ENCODE results near the gene CDC42BPA. TPM values are rescaled to one million over a fixed set of nuclear protein-coding genes. Genes with fewer than 3 reads are reported as not detected.

The CDC42BPA gene
- total RNA-seq, 1 experiment from 2014 or later: 25.2 TPM

- ChIA-PET CTCF (no interaction called here), POLR2A (no interaction called here)
- Mint-ChIP-seq H3K27ac (no peak overlapping the region), H3K27me3 (ENCODE audit: low read depth) (no peaks in the 10 kb centered on the region), H3K4me1 (peaks cover 9% of the 10 kb centered on the region), H3K36me3 (peaks cover 9% of the 10 kb centered on the region; the same call in 1 of the 2 replicates), H3K9me3 (no peaks in the 10 kb centered on the region), H3K4me3 (no peak overlapping the region)
- TF ChIP-seq NFYB (CRISPR knock-in tag; conservative IDR thresholded peaks at IDR 0.05; ENCODE audit: low read depth) (no peak), ATF6 (CRISPR knock-in tag; IDR thresholded peaks at IDR 0.05) (no peak), ARID4B (CRISPR knock-in tag; IDR thresholded peaks at IDR 0.05; ENCODE audit: borderline replicate concordance) (no peak), CTCF (IDR thresholded peaks at IDR 0.05) (no peak), JAZF1 (CRISPR knock-in tag; IDR thresholded peaks at IDR 0.05) (no peak), ZNF425 (CRISPR knock-in tag; conservative IDR thresholded peaks at IDR 0.05) (no peak), ATF2 (CRISPR knock-in tag; IDR thresholded peaks at IDR 0.05; ENCODE audit: borderline replicate concordance, low read depth) (no peak), ZNF138 (CRISPR knock-in tag; conservative IDR thresholded peaks at IDR 0.05) (no peak), TP53 (CRISPR knock-in tag; IDR thresholded peaks at IDR 0.05) (no peak)
- DNase-seq (ENCODE audit: low spot score): no peak
- ATAC-seq: no peak
Observed at GRCh38 chr1:227191607-227192006, 126.7 kb downstream of the CDC42BPA start.

GRCh38 chr1:227190321-227190720 is 128.0 kb downstream of the CDC42BPA start:
- POLR2A ChIA-PET: no interaction called here
- H3K36me3 Mint-ChIP-seq: peaks cover 9% of the 10 kb centered on the region; the same call in 1 of the 2 replicates
- ATAC-seq (no peak), DNase-seq (ENCODE audit: low spot score) (no peak)
- CTCF ChIA-PET: no interaction called here
- no peak overlapping the region for H3K4me3 Mint-ChIP-seq
- TF ChIP-seq ZNF138 (CRISPR knock-in tag; conservative IDR thresholded peaks at IDR 0.05): no peak
- no peak for TF ChIP-seq ZNF121 (CRISPR knock-in tag; IDR thresholded peaks at IDR 0.05)
- no peak for TF ChIP-seq MXD4 (CRISPR knock-in tag; IDR thresholded peaks at IDR 0.05; ENCODE audit: borderline replicate concordance)
- no peak for TF ChIP-seq ZNF532 (CRISPR knock-in tag; IDR thresholded peaks at IDR 0.05; ENCODE audit: borderline replicate concordance)
- no peak for TF ChIP-seq NFE2L1 (CRISPR knock-in tag; IDR thresholded peaks at IDR 0.05)
- no peak for TF ChIP-seq ZNF671 (CRISPR knock-in tag; IDR thresholded peaks at IDR 0.05)
- no peak for TF ChIP-seq CREB1 (CRISPR knock-in tag; IDR thresholded peaks at IDR 0.05)
- no peak for TF ChIP-seq TEAD4 (CRISPR knock-in tag; IDR thresholded peaks at IDR 0.05)
- peaks cover 18% of the 10 kb centered on the region for H3K4me1 Mint-ChIP-seq
- no peaks in the 10 kb centered on the region for H3K27me3 Mint-ChIP-seq (ENCODE audit: low read depth)
- peaks cover 4% of the 10 kb centered on the region for H3K9me3 Mint-ChIP-seq
- H3K27ac Mint-ChIP-seq: no peak overlapping the region
